Calu3 (cell line): ENCODE results near the gene KRTAP3-2. TPM values are rescaled to one million over a fixed set of nuclear protein-coding genes. Genes with fewer than 3 reads are reported as not detected.

Source experiments
- BruUV-seq: library from RNA; stranded (reverse); fragments of 400-500 nt; replicated peaks from 2 replicates; lab custom pipeline; 2021; lab: Mats Ljungman, UMichigan
- CTCF ChIA-PET: fragments of 300-600 bp; sonication (Branson Sonifier 250); formaldehyde crosslinking; loops from one replicate; lab custom pipeline; 2022; ENCODE audit warnings: antibody characterized with exemption; lab: Charles Lee
- DNase-seq: peaks from one replicate; pipeline ENCODE4 v3.0.0; 2022
- H3K27ac Mint-ChIP-seq: one replicate; pipeline ENCODE4 v1.8.0; 2022; ENCODE audit warnings: mixed read lengths; ENCODE audit not compliant: unreplicated experiment
- H3K27me3 Mint-ChIP-seq: one replicate; pipeline ENCODE4 v1.8.0; 2022; ENCODE audit warnings: mixed read lengths; ENCODE audit not compliant: unreplicated experiment
- H3K36me3 Mint-ChIP-seq: one replicate; pipeline ENCODE4 v1.8.0; 2022; ENCODE audit warnings: mild to moderate bottlenecking, moderate library complexity, mixed read lengths; ENCODE audit not compliant: insufficient read depth, unreplicated experiment
- H3K4me1 Mint-ChIP-seq: one replicate; pipeline ENCODE4 v1.8.0; 2022; ENCODE audit warnings: mild to moderate bottlenecking, low read depth, mixed read lengths; ENCODE audit not compliant: unreplicated experiment
- H3K4me3 Mint-ChIP-seq: one replicate; pipeline ENCODE4 v1.8.0; 2022; ENCODE audit warnings: mild to moderate bottlenecking, low read depth, moderate library complexity, mixed read lengths; ENCODE audit not compliant: unreplicated experiment
- H3K9me3 Mint-ChIP-seq: one replicate; pipeline ENCODE4 v1.8.0; 2022; ENCODE audit warnings: low read depth, mixed read lengths; ENCODE audit not compliant: unreplicated experiment
- CTCF ChIP-seq: fragments of 200-600 bp; IDR thresholded peaks from one replicate; pipeline ENCODE4 v1.8.0; 2022; ENCODE audit warnings: antibody characterized with exemption; ENCODE audit not compliant: unreplicated experiment
- intact Hi-C: fragments of 100-400 bp; cut with micrococcal nuclease; formaldehyde crosslinking; loops from one replicate; pipeline ENCODE4 v1.10.0; 2022; ENCODE audit not compliant: unreplicated experiment
- total RNA-seq: library from RNA; stranded (reverse); gene quantifications from 2 replicates; pipeline ENCODE4 v1.2.3, GENCODE V29; 2022

KRTAP3-2 gene
- total RNA-seq, 1 experiment from 2014 or later = not detected

GRCh38 chr17:40961591-40961990 lies 38.1 kb downstream of the KRTAP3-2 start:
- Mint-ChIP-seq H3K9me3 (peaks cover 3% of the 10 kb centered on the region), H3K4me3 (no peak overlapping the region), H3K36me3 (peaks cover 22% of the 10 kb centered on the region), H3K27me3 (no peaks in the 10 kb centered on the region), H3K4me1 (peaks cover 77% of the 10 kb centered on the region), H3K27ac (peak overlapping the region; percentile 41)
- DNase-seq = no peak
- CTCF ChIA-PET = interaction anchor here (0.7 to 1.6 kb wide), 10 partner anchors 9 to 179 kb away, joined by 3 to 8 read pairs (median 4); partner anchors contain the start of genes KRT23, KRTAP1-1, KRTAP3-1 and KRTAP4-6
- BruUV-seq = no TSS peak
- no peak for TF ChIP-seq CTCF
- intact Hi-C loops = no loop called here

GRCh38 chr17:40960144-40960543 lies 39.6 kb downstream of the KRTAP3-2 start:
- DNase-seq = no peak
- H3K27ac Mint-ChIP-seq = peak overlapping the region; percentile 27
- peaks cover 37% of the 10 kb centered on the region for H3K36me3 Mint-ChIP-seq
- BruUV-seq = no TSS peak
- peaks cover 3% of the 10 kb centered on the region for H3K9me3 Mint-ChIP-seq
- H3K4me3 Mint-ChIP-seq = no peak overlapping the region
- H3K4me1 Mint-ChIP-seq = peaks cover 81% of the 10 kb centered on the region
- intact Hi-C loops = no loop called here
- TF ChIP-seq CTCF = no peak
- CTCF ChIA-PET = interaction anchor here (1.0 to 1.4 kb wide), 4 partner anchors 11 to 287 kb away, joined by 3 to 7 read pairs (median 3); no protein-coding TSS in a partner anchor
- no peaks in the 10 kb centered on the region for H3K27me3 Mint-ChIP-seq

GRCh38 chr17:40958086-40958953 lies 41.4 kb downstream of the KRTAP3-2 start:
- peak overlapping the region; percentile 14 for H3K4me3 Mint-ChIP-seq
- intact Hi-C loops = loop anchor here (1.0 to 5.0 kb wide), 4 partner anchors 64 to 174 kb away; partner anchors contain the start of gene KRTAP1-1
- CTCF ChIA-PET = interaction anchor here (0.6 to 4.0 kb wide), 13 partner anchors 11 to 1130 kb away, joined by 3 to 33 read pairs (median 4); partner anchors contain the start of gene KRT23
- BruUV-seq = no TSS peak
- H3K9me3 Mint-ChIP-seq = peaks cover 2% of the 10 kb centered on the region
- peaks cover 88% of the 10 kb centered on the region for H3K4me1 Mint-ChIP-seq
- H3K27me3 Mint-ChIP-seq = no peaks in the 10 kb centered on the region
- peaks cover 49% of the 10 kb centered on the region for H3K36me3 Mint-ChIP-seq
- peak overlapping the region; percentile 94 for H3K27ac Mint-ChIP-seq
- no peak for TF ChIP-seq CTCF
- peak; percentile 86 for DNase-seq

- Mint-ChIP-seq H3K4me3 (peak overlapping the region; percentile 27), H3K36me3 (peaks cover 63% of the 10 kb centered on the region), H3K27ac (peak overlapping the region; percentile 94), H3K9me3 (no peaks in the 10 kb centered on the region), H3K4me1 (peaks cover 97% of the 10 kb centered on the region), H3K27me3 (no peaks in the 10 kb centered on the region)
- TSS peak; percentile 84 for BruUV-seq
- no peak for TF ChIP-seq CTCF
- intact Hi-C loops = loop anchor here (1.0 to 5.0 kb wide), 4 partner anchors 41 to 176 kb away; no protein-coding TSS in a partner anchor
- CTCF ChIA-PET = interaction anchor here (0.5 to 4.0 kb wide), 26 partner anchors 8 to 1307 kb away, joined by 3 to 33 read pairs (median 4); partner anchors contain the start of genes KRT23 and KRTAP2-3
- peak; percentile 88 for DNase-seq
These were observed 43.1 kb downstream of the KRTAP3-2 start for GRCh38 chr17:40956401-40957254.
